ENCODE results near the gene FHOD3. TPM values are rescaled to one million over a fixed set of nuclear protein-coding genes. Genes with fewer than 3 reads are reported as not detected.

Gene FHOD3
- total RNA-seq, 1 donor from 2014 or later, result 311 TPM

GRCh38 chr18:36828630-36829361 lies 531.3 kb downstream of the FHOD3 start, which contains the start of the genes KIAA1328 and TPGS2:
Gene KIAA1328 (plus strand): TSS chr18:36829127. CDS start chr18:36829139, 12 bp downstream.
Gene TPGS2 (minus strand): TSS chr18:36829002. CDS start chr18:36828767, 235 bp downstream.
- intact Hi-C loops (cut with DNase I), result no loop called here
- peak; percentile 95 for DNase-seq (ENCODE audit: low spot score)

Other genes with a start within 250 kb of the FHOD3 start
- 50.7 TPM for gene RPRD1A, start 230.2 kb upstream of the FHOD3 start, total RNA-seq
- gene SLC39A6, start 168.4 kb upstream of the FHOD3 start, total RNA-seq, result 15.6 TPM
- 50.4 TPM for gene ELP2, start 167.8 kb upstream of the FHOD3 start, total RNA-seq
- gene MOCOS, start 110.2 kb upstream of the FHOD3 start, total RNA-seq, result 0.38 TPM

All from cardiac septum (tissue), 1 donor.